NCI-H510A treated with DMSO at 0.1 percent for 48 hours (cell line): ENCODE data around the gene ZNF80.
"Not testable (repeated sequence)": the region's sequence is repeated elsewhere in the genome, so short reads cannot be mapped to it uniquely, and the experiment has no call there.

Source experiments
- DNase-seq: peaks from one replicate; lab custom pipeline; 2025; lab: John Stamatoyannopoulos, UW

Gene ZNF80

GRCh38 chr3:114237478-114237877 is at the start of gene ZNF80:
ZNF80 (minus strand) TSS chr3:114237578; CDS start chr3:114237074, 504 bp downstream.
- not testable (repeated sequence) for DNase-seq

GRCh38 chr3:114286266-114286665 is 48.9 kb upstream of the ZNF80 start:
- no peak for DNase-seq

GRCh38 chr3:114285648-114286230 is 48.4 kb upstream of the ZNF80 start:
- no peak for DNase-seq

- DNase-seq: no peak
These were observed 47.3 kb upstream of the ZNF80 start for GRCh38 chr3:114284644-114285043.

GRCh38 chr3:114276856-114277255 is 39.5 kb upstream of the ZNF80 start:
- DNase-seq: not testable (repeated sequence)

- DNase-seq: no peak
These were observed 37.6 kb upstream of the ZNF80 start for GRCh38 chr3:114274929-114275328.

GRCh38 chr3:114272271-114272670 is 34.9 kb upstream of the ZNF80 start:
- DNase-seq: no peak

- no peak for DNase-seq
These were observed 32.6 kb upstream of the ZNF80 start for GRCh38 chr3:114270019-114270418.

GRCh38 chr3:114260152-114260551 is 22.8 kb upstream of the ZNF80 start:
- no peak for DNase-seq

GRCh38 chr3:114259566-114259965 is 22.2 kb upstream of the ZNF80 start:
- no peak for DNase-seq

GRCh38 chr3:114253505-114253904 is 16.1 kb upstream of the ZNF80 start:
- no peak for DNase-seq

- DNase-seq: no peak
These were observed 15.6 kb upstream of the ZNF80 start for GRCh38 chr3:114252954-114253353.

- no peak for DNase-seq
These were observed 5.6 kb upstream of the ZNF80 start for GRCh38 chr3:114242947-114243346.

- DNase-seq: no peak
These were observed 3.9 kb upstream of the ZNF80 start for GRCh38 chr3:114241262-114241661.

GRCh38 chr3:114238146-114238785 is 888 bp upstream of the ZNF80 start:
- not testable (repeated sequence) for DNase-seq

GRCh38 chr3:114235431-114235830 is 1.9 kb downstream of the ZNF80 start:
- DNase-seq: no peak

- no peak for DNase-seq
These were observed 2.6 kb downstream of the ZNF80 start for GRCh38 chr3:114234745-114235144.

GRCh38 chr3:114231616-114232015 is 5.8 kb downstream of the ZNF80 start:
- no peak for DNase-seq

GRCh38 chr3:114227076-114227475 is 10.3 kb downstream of the ZNF80 start:
- DNase-seq: no peak

- no peak for DNase-seq
These were observed 11.1 kb downstream of the ZNF80 start for GRCh38 chr3:114226313-114226712.

- DNase-seq: no peak
These were observed 14.2 kb downstream of the ZNF80 start for GRCh38 chr3:114223143-114223542.

GRCh38 chr3:114221881-114222264 is 15.5 kb downstream of the ZNF80 start:
- no peak for DNase-seq

- no peak for DNase-seq
These were observed 16.1 kb downstream of the ZNF80 start for GRCh38 chr3:114221165-114221880.
